ENCODE measurements around the gene UCP3.
A peak's percentile ranks its signal among the peaks of the same experiment; 100 is the strongest.
"Not testable (repeated sequence)": the region's sequence is repeated elsewhere in the genome, so short reads cannot be mapped to it uniquely, and the experiment has no call there.

UCP3 gene

DNA sequence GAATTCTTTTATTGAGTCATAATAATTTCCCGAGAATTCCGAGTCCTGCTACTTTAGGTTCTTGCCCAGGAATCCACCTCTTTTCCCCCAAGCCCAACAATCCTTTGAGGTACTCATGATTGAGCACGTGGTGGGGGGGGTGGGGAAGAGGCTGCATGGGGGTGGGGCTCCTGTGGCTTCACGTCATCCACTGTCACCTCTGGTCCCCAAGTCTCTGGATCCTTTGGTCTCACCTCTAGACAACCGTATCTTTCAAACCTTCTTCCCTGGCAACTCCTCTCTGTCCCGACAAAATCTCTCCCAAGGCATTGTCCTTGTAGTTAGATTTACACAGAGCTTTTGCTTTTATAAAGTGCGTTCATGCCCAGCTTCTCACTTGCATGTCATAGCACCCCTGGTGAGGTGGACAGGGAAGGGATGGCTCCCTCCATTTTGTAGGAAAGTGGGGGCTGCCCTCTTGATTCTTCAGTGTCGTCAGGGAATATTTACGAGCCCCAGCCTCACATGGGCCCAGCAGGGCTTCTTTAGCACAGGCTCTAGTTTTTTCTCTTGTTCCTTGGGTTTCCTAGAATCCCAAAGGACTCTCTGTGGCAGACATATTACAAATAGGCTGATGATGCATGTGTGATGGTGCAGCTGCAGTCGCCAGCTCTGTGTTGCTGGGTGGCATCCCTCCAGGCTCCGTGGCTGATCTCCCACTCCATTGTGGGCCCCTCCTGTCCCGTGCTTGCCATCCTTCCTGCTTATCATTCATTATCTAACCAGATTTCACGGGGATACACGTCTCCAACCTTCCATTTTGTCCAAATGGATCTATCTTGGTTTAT lies 8.4 kb downstream of the UCP3 start:
- no peak for DNase-seq (ENCODE audit: low read depth)

- DNase-seq (ENCODE audit: low read depth), result no peak
Measured at GRCh38 chr11:73999581-74000306, 9.1 kb downstream of the UCP3 start.

DNA sequence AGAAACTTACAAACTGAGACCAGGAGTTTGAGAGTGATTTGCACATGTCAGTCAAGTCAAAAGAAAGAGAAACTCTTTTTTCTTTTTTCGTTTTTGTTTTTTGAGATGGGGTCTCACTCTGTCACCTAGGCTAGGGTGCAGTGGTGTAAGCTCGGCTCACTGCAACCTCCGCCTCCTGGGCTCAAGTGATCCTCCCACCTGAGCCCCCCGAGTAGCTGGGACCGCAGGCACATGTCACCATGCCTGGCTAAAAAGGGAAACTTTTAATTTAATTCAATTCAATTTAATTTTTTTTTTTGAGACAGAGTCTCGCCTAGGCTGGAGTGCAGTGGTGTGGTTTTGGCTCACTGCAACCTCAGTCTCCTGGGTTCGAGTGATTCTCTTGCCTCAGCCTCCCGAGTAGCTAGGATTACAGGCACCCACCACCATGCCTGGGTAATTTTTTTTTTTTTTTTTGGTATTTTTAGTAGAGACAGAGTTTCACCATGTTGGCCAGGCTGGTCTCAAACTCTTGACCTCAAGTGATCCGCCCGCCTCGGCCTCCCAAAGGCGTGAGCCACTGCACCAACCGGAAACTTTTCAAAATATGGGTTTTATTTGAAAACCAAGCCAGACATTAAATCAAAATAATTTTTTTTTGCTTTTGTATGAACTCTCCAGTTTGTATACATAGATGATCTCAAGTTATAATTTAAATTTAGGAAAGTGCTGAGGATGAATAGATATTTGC lies 9.9 kb downstream of the UCP3 start:
- no peak for DNase-seq (ENCODE audit: low read depth)

DNA sequence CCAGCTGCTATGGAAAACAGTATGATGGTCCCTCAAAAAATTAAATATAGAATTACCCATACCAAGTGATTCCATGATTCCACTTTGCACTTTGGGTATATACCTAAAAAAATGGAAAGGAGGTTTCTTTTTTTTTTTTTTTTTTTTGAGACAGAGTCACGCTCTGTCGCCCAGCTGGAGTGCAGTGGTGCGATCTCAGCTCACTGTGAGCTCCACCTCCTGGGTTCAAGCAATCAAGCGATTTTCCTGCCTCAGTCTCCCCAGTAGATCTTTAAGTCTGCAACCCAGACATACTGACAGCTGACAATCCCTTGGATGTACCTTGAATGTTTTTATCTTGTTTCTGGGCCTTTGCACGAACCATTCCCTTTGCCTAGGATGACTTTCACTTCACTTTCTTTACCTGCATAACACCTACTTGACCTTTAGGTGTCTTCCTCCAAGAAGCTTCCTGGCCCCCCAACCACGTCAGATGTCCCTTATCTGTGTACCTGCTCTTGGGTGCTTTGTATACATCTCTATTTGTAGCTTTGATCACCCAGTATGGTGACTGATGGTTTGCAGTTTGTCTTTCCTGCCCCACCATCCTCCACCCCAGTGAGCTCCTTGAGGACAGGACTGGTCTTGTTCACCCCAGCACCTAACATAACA lies 11.6 kb downstream of the UCP3 start:
- no peak for DNase-seq (ENCODE audit: low read depth)

- no peak for DNase-seq (ENCODE audit: low read depth)
Measured at GRCh38 chr11:73996161-73996747, 12.6 kb downstream of the UCP3 start.

DNA sequence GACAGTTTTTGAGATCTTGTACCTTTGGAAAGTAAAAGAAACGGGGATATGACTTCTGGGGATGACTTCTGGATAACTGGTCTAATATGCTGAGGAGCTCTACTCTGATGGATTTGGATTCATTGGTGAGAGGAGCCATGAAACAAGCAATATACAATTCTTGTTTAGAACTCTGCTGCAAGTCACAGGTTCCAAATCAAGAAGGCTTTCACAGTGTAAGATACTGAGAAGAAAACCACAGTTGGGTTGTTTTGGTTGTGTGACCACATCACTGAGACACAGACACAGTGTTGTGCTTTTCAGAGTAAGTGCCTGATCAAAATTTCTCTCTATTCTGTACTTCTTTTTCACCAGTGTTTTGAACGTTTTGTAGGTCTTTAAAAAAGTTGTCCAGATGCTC lies 13.2 kb downstream of the UCP3 start:
- DNase-seq (ENCODE audit: low read depth), result no peak

DNA sequence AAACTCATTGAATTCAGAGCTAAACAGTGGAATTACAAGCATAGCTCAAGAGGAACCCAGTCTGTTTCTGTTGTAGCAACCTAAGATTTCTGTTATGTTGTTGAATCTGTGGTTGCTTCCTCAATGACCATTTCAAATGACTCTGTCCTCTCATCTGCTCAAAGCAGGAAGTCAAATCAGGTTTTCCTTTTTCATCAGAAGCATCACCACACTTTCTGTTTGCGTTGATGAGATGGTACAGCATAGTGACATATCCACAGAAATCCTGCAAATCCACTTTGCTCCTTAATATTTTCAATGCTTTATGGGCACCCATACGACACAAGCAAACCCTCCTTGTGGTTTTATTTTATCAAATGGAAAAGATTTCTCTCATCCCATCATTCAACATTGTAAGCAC lies 13.6 kb downstream of the UCP3 start:
- DNase-seq (ENCODE audit: low read depth), result peak; percentile 13

- no peak for DNase-seq (ENCODE audit: low read depth)
Measured at GRCh38 chr11:73991471-73992006, 17.3 kb downstream of the UCP3 start.

GRCh38 chr11:73990730-73991129 lies 18.2 kb downstream of the UCP3 start:
- DNase-seq (ENCODE audit: low read depth), result no peak

GRCh38 chr11:73989156-73989555 lies 19.7 kb downstream of the UCP3 start:
- DNase-seq (ENCODE audit: low read depth), result peak; percentile 29

DNA sequence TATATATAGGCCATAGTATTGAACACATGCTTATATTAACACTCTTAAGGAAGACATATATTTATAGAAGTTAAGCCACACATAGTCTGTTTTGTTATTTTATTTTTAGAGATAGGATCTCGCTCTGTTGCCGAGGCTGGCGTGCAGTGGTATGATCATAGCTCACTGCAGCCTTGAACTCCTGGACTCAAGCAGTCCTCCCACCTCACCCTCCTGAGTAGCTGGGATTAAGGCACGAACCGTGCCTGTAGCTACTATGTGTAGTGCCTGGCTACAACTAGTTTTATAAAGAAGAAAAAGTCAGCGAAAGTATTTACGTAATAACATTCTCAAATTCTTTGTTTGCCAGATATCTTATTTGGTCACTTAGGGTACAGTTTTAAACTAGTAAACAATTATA lies 20.7 kb downstream of the UCP3 start:
- DNase-seq (ENCODE audit: low read depth), result no peak

DNA sequence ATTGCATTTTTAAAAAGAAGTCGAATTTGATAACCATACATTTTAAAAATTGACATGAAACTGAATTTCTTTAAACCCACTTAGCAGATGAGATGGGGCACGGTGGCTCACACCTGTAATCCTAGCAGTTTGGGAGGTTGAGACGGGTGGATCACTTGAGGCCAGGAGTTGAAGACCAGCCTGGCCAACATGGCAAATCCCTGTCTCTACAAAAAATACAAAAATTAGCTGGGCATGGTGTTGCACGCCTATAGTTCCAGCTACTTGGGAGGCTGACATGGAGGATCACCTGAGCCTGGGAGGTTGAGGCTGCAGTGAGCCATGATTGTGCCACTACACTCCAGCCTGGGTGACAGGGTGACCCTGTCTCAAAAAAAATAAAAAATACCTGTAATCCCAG lies 23.2 kb downstream of the UCP3 start:
- not testable (repeated sequence) for DNase-seq (ENCODE audit: low read depth)

DNA sequence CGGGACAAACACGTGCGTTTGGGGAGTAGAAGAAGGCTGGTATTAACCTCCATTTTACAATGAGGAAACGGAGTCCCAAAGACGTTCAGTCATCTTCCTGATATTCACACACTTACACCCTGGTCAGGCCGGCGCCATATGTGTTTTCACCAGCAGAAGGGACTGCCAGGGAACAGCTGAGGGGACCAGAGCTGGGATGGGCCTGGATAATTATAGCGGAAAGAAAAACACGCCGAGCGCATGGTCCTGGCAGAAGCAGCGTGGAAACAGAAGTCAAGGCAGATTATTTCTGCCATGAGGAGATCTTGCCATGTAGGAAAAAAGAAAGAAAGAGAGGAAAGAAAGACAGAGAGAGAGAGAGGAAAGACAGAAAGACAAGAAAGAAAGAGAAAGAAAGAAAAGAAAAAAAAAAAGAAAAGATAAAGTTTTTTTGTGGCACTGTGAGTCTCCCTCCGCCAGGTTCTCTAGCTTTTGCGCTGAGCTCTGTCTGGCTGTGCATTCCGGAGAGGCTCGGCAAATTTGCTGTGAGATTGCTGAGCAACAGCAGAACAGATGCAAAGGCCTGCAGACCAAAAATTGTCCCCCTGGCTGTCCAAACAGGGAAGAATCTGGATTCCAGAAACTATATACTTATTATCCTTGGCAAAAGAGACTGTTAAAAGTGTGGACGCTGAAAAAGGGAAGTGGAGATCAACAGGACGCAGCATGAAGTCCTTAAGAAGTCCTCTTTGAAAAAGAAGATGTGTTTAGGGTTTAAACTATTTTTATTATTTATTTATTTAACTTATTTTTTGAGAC lies 24.9 kb downstream of the UCP3 start:
- no peak for DNase-seq (ENCODE audit: low read depth)

GRCh38 chr11:73982990-73983740 lies 25.7 kb downstream of the UCP3 start:
- DNase-seq (ENCODE audit: low read depth), result peak; percentile 92

- peak; percentile 88 for DNase-seq (ENCODE audit: low read depth)
Measured at GRCh38 chr11:73982595-73982989, 26.3 kb downstream of the UCP3 start, which contains the start of gene UCP2. Gene UCP2 (minus strand): TSS chr11:73982843. CDS start chr11:73978378, 4,465 bp downstream.

GRCh38 chr11:73981051-73981805 lies 27.7 kb downstream of the UCP3 start:
- no peak for DNase-seq (ENCODE audit: low read depth)

GRCh38 chr11:73980001-73980961 lies 28.6 kb downstream of the UCP3 start:
- no peak for DNase-seq (ENCODE audit: low read depth)

DNA sequence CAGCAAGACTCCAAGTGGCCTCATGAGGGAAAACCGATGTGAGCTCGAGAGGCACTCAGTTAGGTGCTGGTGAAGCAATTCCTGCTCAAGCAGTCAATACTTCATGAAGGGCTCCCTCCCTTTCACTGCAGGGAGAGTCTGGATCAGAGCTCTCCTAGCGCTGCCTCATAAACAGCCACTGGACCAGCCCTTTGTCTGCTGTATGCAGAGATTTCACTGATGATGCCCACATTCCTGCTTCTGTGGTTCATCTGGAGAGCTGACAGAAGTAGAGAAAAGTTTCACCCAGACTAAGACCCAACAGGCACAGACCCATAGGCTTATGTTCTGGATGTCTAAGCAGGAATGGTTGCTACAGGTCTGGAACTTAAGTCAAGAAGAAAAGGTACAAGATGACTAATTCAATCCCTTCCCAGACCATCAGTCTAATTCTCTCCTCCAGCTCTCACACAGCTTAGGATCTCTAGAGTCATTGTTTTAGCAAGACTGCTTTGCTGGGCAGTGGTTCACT lies 30.3 kb downstream of the UCP3 start:
- no peak for DNase-seq (ENCODE audit: low read depth)

Data from ELR (cell line).